SK-N-SH treated with all-trans-retinoic acid at 6 μM for 48 hours (cell line): ENCODE results near the gene METRNL.

Experiments
- ARNTL ChIP-seq: fragments of 450-650 bp; formaldehyde crosslinking; IDR thresholded peaks from 2 replicates; pipeline ENCODE4 v1.5.0; 2020; ENCODE audit warnings: low read depth, mild to moderate bottlenecking, moderate library complexity, borderline replicate concordance
- CREB5 ChIP-seq: fragments of 250-450 bp; sonication (Bioruptor Pico); IDR thresholded peaks from 2 replicates; pipeline ENCODE4 v1.5.1; 2020; ENCODE audit warnings: low read depth, mild to moderate bottlenecking, moderate library complexity
- PATZ1 ChIP-seq: fragments of 250-450 bp; sonication (Bioruptor Pico); IDR thresholded peaks from 2 replicates; pipeline ENCODE4 v1.8.0; 2020; ENCODE audit warnings: mild to moderate bottlenecking, moderate library complexity, borderline replicate concordance
- RARB ChIP-seq: fragments of 250-450 bp; sonication (Bioruptor Pico); IDR thresholded peaks from 2 replicates; pipeline ENCODE4 v1.8.0; 2021; ENCODE audit warnings: mild to moderate bottlenecking, moderate library complexity
- SNAI2 ChIP-seq: fragments of 250-450 bp; sonication (Bioruptor Pico); IDR thresholded peaks from 2 replicates; pipeline ENCODE4 v1.5.0; 2020; ENCODE audit warnings: mild to moderate bottlenecking, moderate library complexity
- TCF4 ChIP-seq: fragments of 250-450 bp; sonication (Bioruptor Pico); IDR thresholded peaks from 2 replicates; pipeline ENCODE4 v1.8.0; 2021; ENCODE audit warnings: mild to moderate bottlenecking, moderate library complexity, borderline replicate concordance
- ZC3H10 ChIP-seq: fragments of 250-450 bp; sonication (Bioruptor Pico); IDR thresholded peaks from 2 replicates; pipeline ENCODE4 v1.5.1; 2021; ENCODE audit warnings: mild to moderate bottlenecking, moderate library complexity
- ZFP3 ChIP-seq: fragments of 250-450 bp; sonication (Bioruptor Pico); IDR thresholded peaks from 2 replicates; pipeline ENCODE4 v1.5.0; 2020; ENCODE audit warnings: mild to moderate bottlenecking, moderate library complexity
- ZFP30 ChIP-seq: fragments of 450-650 bp; formaldehyde crosslinking; IDR thresholded peaks from 2 replicates; pipeline ENCODE4 v1.5.0; 2022; ENCODE audit warnings: mild to moderate bottlenecking, moderate library complexity
- ZNF70 ChIP-seq: fragments of 450-650 bp; formaldehyde crosslinking; IDR thresholded peaks from 2 replicates; pipeline ENCODE4 v1.5.0; 2020; ENCODE audit warnings: mild to moderate bottlenecking, moderate library complexity
- ZNF8 ChIP-seq: fragments of 450-650 bp; formaldehyde crosslinking; IDR thresholded peaks from 2 replicates; pipeline ENCODE4 v1.5.0; 2020; ENCODE audit warnings: mild to moderate bottlenecking, moderate library complexity
- TF ChIP-seq, protein P1 (sequence below): fragments of 250-450 bp; sonication (Bioruptor Pico); IDR thresholded peaks from 2 replicates; pipeline ENCODE4 v1.8.0; 2021; ENCODE audit warnings: low read depth, mild to moderate bottlenecking, moderate library complexity, borderline replicate concordance

DNA sequence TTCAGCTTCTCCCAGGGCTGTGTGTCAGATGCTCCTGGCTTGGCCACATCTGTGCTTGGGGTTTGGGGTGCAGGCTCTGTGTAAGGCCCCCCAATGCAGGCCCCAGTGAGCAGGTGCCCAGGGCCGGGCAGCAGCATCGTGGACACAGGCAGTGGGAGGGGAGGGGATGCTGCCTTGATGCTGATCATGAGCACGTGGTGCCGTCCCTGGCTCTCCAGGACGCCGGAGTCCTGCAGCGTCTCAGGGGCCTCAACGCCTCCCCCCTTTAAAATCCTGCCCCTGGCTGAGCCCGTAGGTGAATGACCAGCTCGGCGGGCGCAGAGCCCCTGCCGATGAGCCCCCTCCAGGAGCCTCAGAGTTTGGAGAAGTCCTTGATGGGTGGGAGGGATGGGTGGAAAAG, 9.0 kb downstream of the METRNL start:
- TF ChIP-seq ARNTL (no peak), ZFP30 (CRISPR knock-in tag) (no peak), TCF4 (CRISPR knock-in tag) (no peak), SNAI2 (no peak), RARB (CRISPR knock-in tag) (no peak), CREB5 (CRISPR knock-in tag) (no peak), ZNF70 (no peak), ZFP3 (CRISPR knock-in tag) (no peak), PATZ1 (CRISPR knock-in tag) (no peak), ZNF8 (no peak), ZC3H10 (CRISPR knock-in tag) (no peak)
- TF ChIP-seq, protein P1, sequence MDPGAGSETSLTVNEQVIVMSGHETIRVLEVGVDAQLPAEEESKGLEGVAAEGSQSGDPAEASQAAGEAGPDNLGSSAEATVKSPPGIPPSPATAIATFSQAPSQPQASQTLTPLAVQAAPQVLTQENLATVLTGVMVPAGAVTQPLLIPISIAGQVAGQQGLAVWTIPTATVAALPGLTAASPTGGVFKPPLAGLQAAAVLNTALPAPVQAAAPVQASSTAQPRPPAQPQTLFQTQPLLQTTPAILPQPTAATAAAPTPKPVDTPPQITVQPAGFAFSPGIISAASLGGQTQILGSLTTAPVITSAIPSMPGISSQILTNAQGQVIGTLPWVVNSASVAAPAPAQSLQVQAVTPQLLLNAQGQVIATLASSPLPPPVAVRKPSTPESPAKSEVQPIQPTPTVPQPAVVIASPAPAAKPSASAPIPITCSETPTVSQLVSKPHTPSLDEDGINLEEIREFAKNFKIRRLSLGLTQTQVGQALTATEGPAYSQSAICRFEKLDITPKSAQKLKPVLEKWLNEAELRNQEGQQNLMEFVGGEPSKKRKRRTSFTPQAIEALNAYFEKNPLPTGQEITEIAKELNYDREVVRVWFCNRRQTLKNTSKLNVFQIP (CRISPR knock-in tag): no peak
